MM.1S (cell line): ENCODE measurements around the gene PDSS2.

Source experiments
- DNase-seq: peaks from one replicate; pipeline ENCODE4 v3.0.0-alpha.2; 2015
- H2AFZ ChIP-seq: fragments of 300-600 bp; sonication (generic); 2 replicates; pipeline ENCODE4 v1.6.0; 2016; ENCODE audit warnings: antibody characterized with exemption, low read length
- H3F3A ChIP-seq: fragments of 300-600 bp; sonication (generic); 2 replicates; pipeline ENCODE4 v1.6.1; 2016; ENCODE audit warnings: mild to moderate bottlenecking, antibody characterized with exemption, low read length, moderate library complexity, mixed read lengths; ENCODE audit not compliant: insufficient read depth
- H3K27ac ChIP-seq: fragments of 300-600 bp; sonication (generic); 2 replicates; pipeline ENCODE4 v1.5.1; 2016; ENCODE audit warnings: mild to moderate bottlenecking, low read length
- H3K27me3 ChIP-seq: fragments of 300-600 bp; sonication (generic); replicated peaks from 2 replicates; pipeline ENCODE4 v1.6.0; 2016; ENCODE audit warnings: low read length; ENCODE audit not compliant: insufficient read depth
- H3K36me3 ChIP-seq: fragments of 300-600 bp; sonication (generic); replicated peaks from 2 replicates; pipeline ENCODE4 v1.6.1; 2016; ENCODE audit warnings: mild to moderate bottlenecking, low read length, mixed read lengths; ENCODE audit not compliant: insufficient read depth
- H3K4me1 ChIP-seq: fragments of 300-600 bp; sonication (generic); 2 replicates; pipeline ENCODE4 v1.6.1; 2016; ENCODE audit warnings: low read length, mixed read lengths
- H3K4me2 ChIP-seq: fragments of 300-600 bp; sonication (generic); 2 replicates; pipeline ENCODE4 v1.6.0; 2016; ENCODE audit warnings: low read depth, low read length
- H3K4me3 ChIP-seq: fragments of 300-600 bp; sonication (generic); 2 replicates; pipeline ENCODE4 v1.5.1; 2016; ENCODE audit warnings: low read length, mixed read lengths
- H3K79me2 ChIP-seq: fragments of 300-600 bp; sonication (generic); 2 replicates; pipeline ENCODE4 v1.6.1; 2016; ENCODE audit warnings: mixed run types, low read length, mixed read lengths
- H3K9ac ChIP-seq: fragments of 300-600 bp; sonication (generic); 2 replicates; pipeline ENCODE4 v1.6.1; 2016; ENCODE audit warnings: low read length, mixed read lengths
- H3K9me2 ChIP-seq: fragments of 300-600 bp; sonication (generic); replicated peaks from 2 replicates; pipeline ENCODE4 v1.6.1; 2016; ENCODE audit warnings: mild to moderate bottlenecking, low read length, mixed read lengths; ENCODE audit not compliant: insufficient read depth
- H3K9me3 ChIP-seq: fragments of 300-600 bp; sonication (generic); replicated peaks from 2 replicates; pipeline ENCODE4 v1.6.1; 2016; ENCODE audit warnings: mild to moderate bottlenecking, low read length, mixed read lengths; ENCODE audit not compliant: insufficient read depth
- H4K20me1 ChIP-seq: fragments of 300-600 bp; sonication (generic); 2 replicates; pipeline ENCODE4 v1.6.1; 2016; ENCODE audit warnings: mild to moderate bottlenecking, low read length, moderate library complexity, mixed read lengths; ENCODE audit not compliant: insufficient read depth
- EZH2 ChIP-seq: fragments of 300-600 bp; sonication (generic); optimal IDR thresholded peaks from 2 replicates; pipeline ENCODE3; 2017; ENCODE audit warnings: low read depth, mild to moderate bottlenecking, antibody characterized with exemption, low read length, mixed read lengths
- EZH2phosphoT487 ChIP-seq: fragments of 300-600 bp; sonication (generic); IDR thresholded peaks from 2 replicates; pipeline ENCODE4 v1.6.1; 2018; ENCODE audit warnings: antibody characterized with exemption, low read length
- TF ChIP-seq, protein P1 (sequence below): fragments of 300-600 bp; sonication (generic); IDR thresholded peaks from 2 replicates; pipeline ENCODE4 v1.5.1; 2016; ENCODE audit warnings: antibody characterized with exemption, low read length, mixed read lengths

The PDSS2 gene

DNA sequence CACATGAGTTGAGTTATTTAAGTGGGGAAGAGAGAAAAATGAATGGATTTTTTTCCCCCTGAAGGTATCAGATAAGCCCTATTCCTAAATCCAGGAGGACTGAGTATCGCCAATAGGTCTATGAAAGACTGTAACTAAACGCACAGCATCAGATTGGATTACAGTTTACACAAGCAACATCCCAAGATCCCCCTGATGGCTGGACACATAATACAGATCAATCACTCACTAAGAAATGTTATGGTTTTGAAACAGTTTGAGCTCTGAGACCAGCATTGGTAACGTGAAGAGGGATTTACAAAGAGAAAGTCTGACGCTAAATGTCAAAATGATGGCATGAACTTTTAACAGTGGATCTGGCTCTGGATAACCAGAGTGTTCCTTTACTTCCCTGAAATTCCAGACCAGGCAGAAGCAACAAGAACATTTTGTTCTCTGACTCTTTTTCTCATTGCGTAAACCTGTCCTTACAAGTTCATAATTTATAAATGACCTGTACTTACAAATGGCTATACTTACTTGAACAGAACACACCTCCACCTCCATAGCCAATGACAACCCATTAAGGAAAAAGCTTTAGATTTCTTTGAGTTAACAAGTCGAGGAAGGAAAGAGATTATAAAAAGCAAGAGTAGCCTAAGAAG is 212.3 kb downstream of the PDSS2 start:
- H3K36me3 ChIP-seq = no peaks in the 10 kb centered on the region
- H3F3A ChIP-seq = no peaks in the 10 kb centered on the region
- no peaks in the 10 kb centered on the region for H3K27me3 ChIP-seq
- TF ChIP-seq, protein P1, sequence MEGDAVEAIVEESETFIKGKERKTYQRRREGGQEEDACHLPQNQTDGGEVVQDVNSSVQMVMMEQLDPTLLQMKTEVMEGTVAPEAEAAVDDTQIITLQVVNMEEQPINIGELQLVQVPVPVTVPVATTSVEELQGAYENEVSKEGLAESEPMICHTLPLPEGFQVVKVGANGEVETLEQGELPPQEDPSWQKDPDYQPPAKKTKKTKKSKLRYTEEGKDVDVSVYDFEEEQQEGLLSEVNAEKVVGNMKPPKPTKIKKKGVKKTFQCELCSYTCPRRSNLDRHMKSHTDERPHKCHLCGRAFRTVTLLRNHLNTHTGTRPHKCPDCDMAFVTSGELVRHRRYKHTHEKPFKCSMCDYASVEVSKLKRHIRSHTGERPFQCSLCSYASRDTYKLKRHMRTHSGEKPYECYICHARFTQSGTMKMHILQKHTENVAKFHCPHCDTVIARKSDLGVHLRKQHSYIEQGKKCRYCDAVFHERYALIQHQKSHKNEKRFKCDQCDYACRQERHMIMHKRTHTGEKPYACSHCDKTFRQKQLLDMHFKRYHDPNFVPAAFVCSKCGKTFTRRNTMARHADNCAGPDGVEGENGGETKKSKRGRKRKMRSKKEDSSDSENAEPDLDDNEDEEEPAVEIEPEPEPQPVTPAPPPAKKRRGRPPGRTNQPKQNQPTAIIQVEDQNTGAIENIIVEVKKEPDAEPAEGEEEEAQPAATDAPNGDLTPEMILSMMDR = no peak
- no peak for TF ChIP-seq EZH2phosphoT487
- no peak overlapping the region for H2AFZ ChIP-seq
- H3K9me3 ChIP-seq = no peaks in the 10 kb centered on the region
- H3K9ac ChIP-seq = no peak overlapping the region
- H3K9me2 ChIP-seq = no peaks in the 10 kb centered on the region
- H3K79me2 ChIP-seq = no peaks in the 10 kb centered on the region
- no peak for DNase-seq
- H3K27ac ChIP-seq = no peak overlapping the region
- H3K4me3 ChIP-seq = no peak overlapping the region
- no peaks in the 10 kb centered on the region for H4K20me1 ChIP-seq
- no peak overlapping the region for H3K4me2 ChIP-seq
- H3K4me1 ChIP-seq = no peaks in the 10 kb centered on the region

DNA sequence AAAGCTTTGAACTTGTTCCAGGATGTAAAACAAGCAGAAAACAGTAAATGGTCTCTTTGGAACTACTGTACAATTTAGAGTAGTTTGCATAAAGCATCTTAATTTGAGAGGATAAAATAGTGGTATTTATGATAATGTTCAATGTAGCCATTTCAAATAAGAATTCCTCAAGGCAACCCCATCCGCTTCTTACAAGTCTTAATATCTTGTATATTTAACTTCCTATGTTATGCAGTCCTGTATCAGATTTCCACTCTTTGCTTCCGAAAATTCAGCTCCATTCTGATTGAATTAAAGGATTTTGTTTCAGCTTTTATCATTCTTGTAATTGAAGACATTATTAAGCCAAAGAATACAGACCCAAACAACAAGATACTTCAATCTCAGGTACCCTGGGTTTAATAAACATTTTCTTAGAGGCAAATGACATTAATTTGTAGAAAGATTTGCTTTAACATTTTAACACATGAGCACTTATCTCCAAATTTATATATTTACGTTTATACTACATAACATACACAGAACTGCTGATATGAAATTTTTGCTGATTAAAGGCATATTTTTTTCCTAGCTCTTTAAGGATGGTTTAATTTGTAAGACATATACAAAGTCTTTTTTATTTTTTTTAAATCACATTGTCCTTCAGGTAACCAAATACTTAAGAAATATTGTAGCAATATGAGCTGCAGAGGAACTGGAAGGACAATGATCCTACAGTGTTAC is 213.0 kb downstream of the PDSS2 start:
- Histone ChIP-seq H3K27ac (no peak overlapping the region), H3F3A (no peaks in the 10 kb centered on the region), H3K36me3 (no peaks in the 10 kb centered on the region), H3K27me3 (no peaks in the 10 kb centered on the region), H2AFZ (no peak overlapping the region), H3K4me1 (no peaks in the 10 kb centered on the region), H3K4me3 (no peak overlapping the region), H3K4me2 (no peak overlapping the region), H3K9me2 (no peaks in the 10 kb centered on the region), H3K79me2 (no peaks in the 10 kb centered on the region), H3K9me3 (no peaks in the 10 kb centered on the region), H3K9ac (no peak overlapping the region), H4K20me1 (no peaks in the 10 kb centered on the region)
- no peak for DNase-seq
- TF ChIP-seq EZH2phosphoT487 (no peak), EZH2 (no peak)
- TF ChIP-seq, protein P1 = no peak

DNA sequence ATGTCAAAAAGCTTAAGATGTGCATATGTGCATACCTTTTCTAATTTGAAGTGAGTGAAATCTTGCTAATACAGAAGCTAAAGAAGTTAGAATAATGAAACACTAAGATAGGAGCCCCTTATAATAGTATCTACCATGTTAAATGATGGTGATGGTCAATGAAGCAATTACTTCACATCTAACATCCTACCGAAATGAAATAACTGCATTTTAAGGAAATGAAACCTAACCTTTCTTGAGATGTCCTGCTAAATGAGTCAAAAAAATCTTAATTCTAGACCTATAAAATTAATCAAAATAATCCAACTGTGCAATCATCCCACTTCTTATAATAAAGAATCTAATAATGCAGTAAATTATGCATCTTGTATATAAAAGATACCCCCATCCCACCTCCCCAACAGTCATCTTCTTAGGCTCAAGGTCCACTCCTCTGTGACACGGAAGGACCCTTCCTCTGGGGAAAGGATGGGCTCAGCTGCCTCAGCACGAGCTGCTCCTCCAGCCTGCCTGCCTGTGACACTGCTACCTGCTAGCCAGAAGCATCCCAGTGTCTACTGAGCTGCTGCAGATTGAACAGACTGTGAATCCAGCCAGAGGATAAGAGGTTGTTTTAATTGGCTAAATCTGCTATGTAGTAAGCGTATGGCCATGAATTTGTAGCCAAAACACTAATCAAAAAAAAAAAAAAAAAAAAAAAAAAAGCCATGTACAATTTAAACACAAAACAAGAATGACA is 214.5 kb downstream of the PDSS2 start:
- H3K4me3 ChIP-seq = no peak overlapping the region

More for the DNA sequence above, 214.5 kb downstream of the PDSS2 start:
- Histone ChIP-seq H3K27me3 (no peaks in the 10 kb centered on the region), H3K4me2 (no peak overlapping the region), H3K36me3 (no peaks in the 10 kb centered on the region), H3K27ac (no peak overlapping the region), H3K79me2 (no peaks in the 10 kb centered on the region), H3K9me3 (no peaks in the 10 kb centered on the region), H3K9ac (no peak overlapping the region), H4K20me1 (no peaks in the 10 kb centered on the region), H2AFZ (no peak overlapping the region), H3K9me2 (no peaks in the 10 kb centered on the region), H3K4me1 (no peaks in the 10 kb centered on the region), H3F3A (no peaks in the 10 kb centered on the region)
- TF ChIP-seq, protein P1 = no peak
- TF ChIP-seq EZH2 (no peak), EZH2phosphoT487 (no peak)
- DNase-seq = no peak
